ENCODE measurements around the gene AMDHD1. TPM values are rescaled to one million over a fixed set of nuclear protein-coding genes. Genes with fewer than 3 reads are reported as not detected.

Gene AMDHD1
- total and polyA plus RNA-seq, 7 experiments from 2014 or later: 0.32 to 2.4 (median 0.77) TPM

DNA sequence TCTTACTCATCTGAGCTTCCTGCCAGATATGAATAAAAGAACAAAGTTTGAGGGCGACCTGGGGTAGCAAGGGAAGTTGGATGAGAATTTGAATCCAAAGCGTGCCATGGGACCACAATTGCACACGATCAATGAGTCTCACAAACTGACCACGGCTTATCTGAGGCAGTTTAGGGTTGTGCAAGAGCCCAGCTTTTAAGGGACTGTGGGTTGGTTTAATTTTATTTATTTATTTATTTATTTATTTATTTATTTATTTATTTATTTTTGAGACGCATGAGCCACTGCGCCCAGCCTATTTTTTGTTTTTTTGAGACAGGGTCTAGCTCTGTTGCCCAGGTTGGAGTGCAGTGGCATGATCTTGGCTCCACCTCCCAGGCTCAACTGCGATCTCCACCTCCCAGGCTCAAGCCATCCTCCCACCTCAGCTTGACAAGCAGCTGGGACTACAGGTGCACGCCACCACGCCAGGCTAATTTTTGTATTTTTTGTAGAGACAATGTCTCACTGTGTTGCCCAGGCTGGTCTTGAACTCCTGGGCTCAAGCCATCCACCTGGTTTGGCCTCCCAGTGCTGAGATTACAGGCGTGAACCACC lies 1.1 kb downstream of the AMDHD1 start:
- Mint-ChIP-seq H3K4me1 (peaks cover 4 to 12% (median 10%) of the 10 kb centered on the region in 7 donors), H3K27ac (peak overlapping the region in 4 of 9 donors; percentile 15 to 90 (median 87)), H3K9me3 (no peaks in the 10 kb centered on the region), H3K36me3 (no peaks in the 10 kb centered on the region), H3K4me3 (peak overlapping the region; percentile 88 to 99 (median 96)), H3K27me3 (peaks cover 0 to 16% (median 0%) of the 10 kb centered on the region in 5 donors)
- Histone ChIP-seq H3K27ac (ENCODE audit: low read depth, low read length) (no peak overlapping the region), H3K4me1 (ENCODE audit: control insufficient read depth in 2 of 2, insufficient read depth in 2 of 2, low read length in 2 of 2) (peaks cover 6% of the 10 kb centered on the region in 2 donors), H3K27me3 (ENCODE audit: control insufficient read depth in 2 of 2, insufficient read depth in 2 of 2, low read length in 2 of 2) (no peaks in the 10 kb centered on the region), H3K4me3 (ENCODE audit: low read length) (peak overlapping the region; percentile 93), H3K36me3 (ENCODE audit: control insufficient read depth in 2 of 3, insufficient read depth in 3 of 3, low read length in 3 of 3) (peaks cover 0 to 10% (median 0%) of the 10 kb centered on the region in 3 experiments), H3K9me3 (ENCODE audit: control insufficient read depth in 2 of 3, low read length in 3 of 3) (no peaks in the 10 kb centered on the region)
- CTCF ChIA-PET: interaction anchor here (0.9 to 1.6 kb wide), 2 partner anchors 14 to 18 kb away, joined by 3 to 4 read pairs; no protein-coding TSS in a partner anchor
- POLR2A ChIA-PET: interaction anchor here (1.6 to 2.8 kb wide), 4 partner anchors 8 to 471 kb away, joined by 5 to 21 read pairs (median 8); partner anchors contain the start of genes LTA4H and METAP2
- intact Hi-C loops (cut with micrococcal nuclease): loop anchor here (5.0 to 10.0 kb wide), 4 partner anchors 253 to 1482 kb away; partner anchors contain the start of gene NEDD1 (in 1 of the 2)
- ATAC-seq: no peak
- DNase-seq: no peak

DNA sequence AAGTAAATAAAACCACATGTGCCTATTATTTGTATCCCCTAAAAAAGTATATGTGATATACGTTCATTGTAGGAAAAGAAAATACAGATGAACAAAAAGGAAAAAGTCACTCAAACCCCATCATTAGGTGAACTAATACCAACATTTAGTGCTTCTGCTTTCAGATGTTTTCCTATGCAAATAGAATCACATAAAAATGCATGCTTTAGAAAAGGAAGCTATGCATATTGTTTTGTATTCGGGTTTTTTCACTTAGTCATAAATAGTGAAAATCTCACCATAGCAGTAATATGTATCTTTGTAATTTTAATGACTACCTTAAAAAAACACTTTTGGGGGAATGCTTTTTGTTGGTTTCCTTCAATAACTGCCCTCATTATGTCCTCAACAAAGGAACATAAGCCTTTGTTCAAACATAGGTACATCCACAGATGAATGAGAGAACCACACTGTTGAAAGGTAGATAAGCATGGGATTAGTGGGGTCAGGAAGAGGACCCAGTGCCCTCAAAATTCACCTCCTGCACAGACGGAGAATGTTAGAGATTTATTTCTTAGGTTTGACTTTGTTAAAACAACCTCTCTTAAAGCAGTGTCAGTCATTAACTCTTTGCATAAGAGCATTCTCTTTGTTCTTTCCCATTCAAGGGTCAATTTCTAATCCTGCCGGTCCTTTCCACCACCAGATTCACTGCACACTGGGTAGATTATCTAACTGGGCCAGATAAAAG lies 6.5 kb downstream of the AMDHD1 start:
- Histone ChIP-seq H3K4me1 (ENCODE audit: control insufficient read depth in 2 of 2, insufficient read depth in 2 of 2, low read length in 2 of 2) (no peaks in the 10 kb centered on the region), H3K27ac (ENCODE audit: low read depth, low read length) (no peak overlapping the region), H3K36me3 (ENCODE audit: control insufficient read depth in 2 of 3, insufficient read depth in 3 of 3, low read length in 3 of 3) (no peaks in the 10 kb centered on the region), H3K9me3 (ENCODE audit: control insufficient read depth in 2 of 3, low read length in 3 of 3) (no peaks in the 10 kb centered on the region), H3K4me3 (ENCODE audit: low read length) (no peak overlapping the region), H3K27me3 (ENCODE audit: control insufficient read depth in 2 of 2, insufficient read depth in 2 of 2, low read length in 2 of 2) (no peaks in the 10 kb centered on the region)
- no peak overlapping the region for H3K27ac Mint-ChIP-seq
- POLR2A ChIA-PET: no interaction called here
- intact Hi-C loops (cut with micrococcal nuclease): loop anchor here in 1 of 2 donors (10.0 kb wide), 1 partner anchor 555 kb away; no protein-coding TSS in a partner anchor
- H3K9me3 Mint-ChIP-seq: peaks cover 0 to 5% (median 0%) of the 10 kb centered on the region in 11 donors
- H3K4me3 Mint-ChIP-seq: no peak overlapping the region
- ATAC-seq (no peak), DNase-seq (no peak)
- peaks cover 0 to 46% (median 4%) of the 10 kb centered on the region in 5 donors for H3K27me3 Mint-ChIP-seq
- H3K36me3 Mint-ChIP-seq: peaks cover 0 to 4% (median 0%) of the 10 kb centered on the region in 5 donors
- CTCF ChIA-PET: no interaction called here
- peaks cover 0 to 3% (median 0%) of the 10 kb centered on the region in 7 donors for H3K4me1 Mint-ChIP-seq

DNA sequence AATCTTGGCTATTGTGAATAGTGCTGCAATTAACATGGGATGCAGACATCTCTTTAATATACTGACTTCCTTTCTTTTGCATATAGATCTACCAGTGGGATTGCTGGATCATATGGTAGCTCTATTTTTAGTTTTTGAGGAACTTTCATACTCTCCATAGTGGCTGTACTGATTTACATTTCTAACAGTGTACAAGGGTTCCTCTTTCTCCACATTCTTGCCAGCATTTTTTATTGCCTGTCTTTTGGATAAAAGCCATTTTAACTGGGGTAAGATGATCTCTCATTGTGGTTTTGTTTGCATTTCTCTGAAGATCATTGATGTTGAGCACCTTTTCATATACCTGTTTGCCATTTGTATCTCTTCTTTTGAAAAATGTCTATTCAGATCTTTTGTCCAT lies 8.4 kb downstream of the AMDHD1 start:
- Histone ChIP-seq H3K36me3 (ENCODE audit: control insufficient read depth in 2 of 3, insufficient read depth in 3 of 3, low read length in 3 of 3) (no peaks in the 10 kb centered on the region), H3K4me3 (ENCODE audit: low read length) (no peak overlapping the region), H3K4me1 (ENCODE audit: control insufficient read depth in 2 of 2, insufficient read depth in 2 of 2, low read length in 2 of 2) (no peaks in the 10 kb centered on the region), H3K27me3 (ENCODE audit: control insufficient read depth in 2 of 2, insufficient read depth in 2 of 2, low read length in 2 of 2) (no peaks in the 10 kb centered on the region), H3K27ac (ENCODE audit: low read depth, low read length) (no peak overlapping the region), H3K9me3 (ENCODE audit: control insufficient read depth in 2 of 3, low read length in 3 of 3) (no peaks in the 10 kb centered on the region)
- POLR2A ChIA-PET: interaction anchor here (0.7 to 2.0 kb wide), 2 partner anchors 9 kb away, joined by 3 to 21 read pairs; partner anchors contain the start of genes AMDHD1 and CCDC38
- H3K36me3 Mint-ChIP-seq: peaks cover 0 to 6% (median 0%) of the 10 kb centered on the region in 5 donors
- H3K4me1 Mint-ChIP-seq: peaks cover 0 to 3% (median 0%) of the 10 kb centered on the region in 7 donors
- no peak for DNase-seq
- H3K27me3 Mint-ChIP-seq: peaks cover 0 to 35% (median 4%) of the 10 kb centered on the region in 5 donors
- CTCF ChIA-PET: no interaction called here
- H3K9me3 Mint-ChIP-seq: peaks cover 0 to 5% (median 0%) of the 10 kb centered on the region in 11 donors
- intact Hi-C loops (cut with micrococcal nuclease): no loop called here
- H3K27ac Mint-ChIP-seq: no peak overlapping the region
- no peak overlapping the region for H3K4me3 Mint-ChIP-seq
- no peak for ATAC-seq

DNA sequence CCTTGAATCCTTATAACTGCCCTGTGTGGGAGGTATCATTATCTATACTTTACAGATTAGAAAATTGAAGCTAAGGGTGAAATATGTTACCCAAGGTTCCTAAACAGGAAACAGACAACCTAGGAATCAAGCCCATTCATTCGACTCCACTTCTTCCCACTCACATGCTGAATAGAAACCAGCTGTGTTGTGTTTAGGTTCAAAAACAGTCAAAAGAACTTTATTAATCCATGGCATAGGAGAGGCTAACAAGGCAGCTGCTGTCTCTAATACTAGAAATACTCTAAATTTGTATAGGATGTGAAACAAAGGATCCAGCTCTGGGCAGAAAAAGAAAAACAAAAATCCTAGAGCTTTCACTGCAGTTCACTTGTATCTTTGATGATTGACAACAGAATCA lies 9.9 kb downstream of the AMDHD1 start:
- H3K9me3 ChIP-seq (ENCODE audit: control insufficient read depth in 2 of 3, low read length in 3 of 3): no peaks in the 10 kb centered on the region
- H3K4me1 ChIP-seq (ENCODE audit: control insufficient read depth in 2 of 2, insufficient read depth in 2 of 2, low read length in 2 of 2): no peaks in the 10 kb centered on the region
- H3K27ac ChIP-seq (ENCODE audit: low read depth, low read length): no peak overlapping the region
- no peak for ATAC-seq
- H3K9me3 Mint-ChIP-seq: peaks cover 0 to 5% (median 0%) of the 10 kb centered on the region in 11 donors
- H3K36me3 ChIP-seq (ENCODE audit: control insufficient read depth in 2 of 3, insufficient read depth in 3 of 3, low read length in 3 of 3): no peaks in the 10 kb centered on the region
- no peak overlapping the region for H3K27ac Mint-ChIP-seq
- peaks cover 0 to 35% (median 4%) of the 10 kb centered on the region in 5 donors for H3K27me3 Mint-ChIP-seq
- no peak overlapping the region for H3K4me3 Mint-ChIP-seq
- CTCF ChIA-PET: no interaction called here
- intact Hi-C loops (cut with micrococcal nuclease): loop anchor here in 1 of 2 donors (2.0 kb wide), 1 partner anchor 34 kb away; no protein-coding TSS in a partner anchor
- H3K4me1 Mint-ChIP-seq: peaks cover 0 to 3% (median 0%) of the 10 kb centered on the region in 7 donors
- DNase-seq: no peak
- H3K36me3 Mint-ChIP-seq: peaks cover 0 to 9% (median 0%) of the 10 kb centered on the region in 5 donors
- H3K4me3 ChIP-seq (ENCODE audit: low read length): no peak overlapping the region
- H3K27me3 ChIP-seq (ENCODE audit: control insufficient read depth in 2 of 2, insufficient read depth in 2 of 2, low read length in 2 of 2): no peaks in the 10 kb centered on the region
- POLR2A ChIA-PET: interaction anchor here (2.0 kb wide), 1 partner anchor 10 kb away, joined by 21 read pairs; the partner anchor contains the start of genes AMDHD1 and CCDC38

DNA sequence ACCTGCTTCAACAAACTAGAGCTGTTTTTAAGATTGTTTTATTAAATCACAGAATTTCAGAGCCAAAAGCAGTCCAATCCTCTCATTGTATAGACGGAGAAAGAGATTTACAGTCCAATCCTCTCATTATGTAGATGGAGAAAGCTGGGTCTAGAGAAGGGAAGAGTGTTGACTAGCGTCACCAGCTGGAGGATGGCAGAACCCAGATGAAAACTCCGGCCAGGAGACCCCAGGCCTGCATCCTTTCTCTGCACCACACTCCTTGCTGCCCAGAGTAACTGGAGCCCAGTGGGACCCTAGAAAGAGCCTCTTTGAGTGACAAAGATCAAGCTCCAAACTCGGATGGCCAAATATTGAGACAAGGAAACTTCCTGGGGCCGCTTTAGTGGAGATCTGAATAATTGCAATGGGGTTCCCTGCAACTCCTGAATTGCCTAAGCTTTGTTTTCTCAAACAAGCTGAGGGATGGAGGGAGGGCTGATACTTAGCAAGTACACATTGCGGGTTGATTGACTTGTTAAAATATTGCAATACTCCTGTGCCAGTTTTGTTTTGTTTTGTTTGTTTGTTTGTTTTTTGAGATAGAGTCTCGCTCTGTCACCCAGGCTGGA lies 12.5 kb downstream of the AMDHD1 start:
- Histone ChIP-seq H3K4me3 (ENCODE audit: low read length) (no peak overlapping the region), H3K27me3 (ENCODE audit: control insufficient read depth in 2 of 2, insufficient read depth in 2 of 2, low read length in 2 of 2) (no peaks in the 10 kb centered on the region), H3K9me3 (ENCODE audit: control insufficient read depth in 2 of 3, low read length in 3 of 3) (no peaks in the 10 kb centered on the region), H3K4me1 (ENCODE audit: control insufficient read depth in 2 of 2, insufficient read depth in 2 of 2, low read length in 2 of 2) (no peaks in the 10 kb centered on the region), H3K36me3 (ENCODE audit: control insufficient read depth in 2 of 3, insufficient read depth in 3 of 3, low read length in 3 of 3) (no peaks in the 10 kb centered on the region), H3K27ac (ENCODE audit: low read depth, low read length) (no peak overlapping the region)
- no peak overlapping the region for H3K4me3 Mint-ChIP-seq
- CTCF ChIA-PET: interaction anchor here (0.6 to 1.3 kb wide), 3 partner anchors 22 to 46 kb away, joined by 3 to 4 read pairs (median 3); no protein-coding TSS in a partner anchor
- DNase-seq: no peak
- peaks cover 0 to 9% (median 0%) of the 10 kb centered on the region in 5 donors for H3K36me3 Mint-ChIP-seq
- no peak for ATAC-seq
- H3K27ac Mint-ChIP-seq: no peak overlapping the region
- POLR2A ChIA-PET: interaction anchor here (1.2 kb wide), 1 partner anchor 13 kb away, joined by 6 read pairs; the partner anchor contains the start of genes AMDHD1 and CCDC38
- intact Hi-C loops (cut with micrococcal nuclease): no loop called here
- H3K27me3 Mint-ChIP-seq: peaks cover 0 to 24% (median 0%) of the 10 kb centered on the region in 5 donors
- H3K9me3 Mint-ChIP-seq: peaks cover 0 to 5% (median 0%) of the 10 kb centered on the region in 11 donors
- peaks cover 0 to 3% (median 0%) of the 10 kb centered on the region in 7 donors for H3K4me1 Mint-ChIP-seq

DNA sequence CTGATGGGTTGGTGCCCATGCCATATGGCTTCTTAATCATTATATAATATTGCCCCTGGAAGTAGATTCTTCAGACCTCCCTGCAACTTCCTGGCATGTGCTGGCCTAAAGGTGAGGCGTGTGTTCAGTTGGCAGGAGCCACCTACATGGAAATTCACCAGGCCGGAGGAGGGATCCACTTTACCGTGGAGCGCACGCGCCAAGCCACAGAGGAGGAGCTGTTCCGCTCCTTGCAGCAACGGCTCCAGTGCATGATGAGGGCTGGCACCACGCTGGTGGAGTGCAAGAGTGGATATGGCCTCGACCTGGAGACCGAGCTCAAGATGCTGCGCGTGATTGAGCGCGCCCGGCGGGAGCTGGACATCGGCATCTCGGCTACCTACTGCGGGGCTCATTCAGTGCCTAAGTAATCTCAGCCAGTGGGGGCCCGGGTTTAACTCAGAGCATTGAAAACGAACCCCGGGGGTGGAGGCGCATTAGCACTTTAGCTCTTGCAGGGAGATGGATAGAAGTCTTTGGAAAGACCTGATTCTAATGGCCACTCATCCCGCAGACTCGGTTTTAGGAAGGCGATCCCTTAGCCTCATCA lies 13.5 kb downstream of the AMDHD1 start:
- no peaks in the 10 kb centered on the region for H3K4me1 Mint-ChIP-seq
- Histone ChIP-seq H3K27ac (ENCODE audit: low read depth, low read length) (no peak overlapping the region), H3K27me3 (ENCODE audit: control insufficient read depth in 2 of 2, insufficient read depth in 2 of 2, low read length in 2 of 2) (no peaks in the 10 kb centered on the region), H3K36me3 (ENCODE audit: control insufficient read depth in 2 of 3, insufficient read depth in 3 of 3, low read length in 3 of 3) (no peaks in the 10 kb centered on the region), H3K4me3 (ENCODE audit: low read length) (no peak overlapping the region), H3K9me3 (ENCODE audit: control insufficient read depth in 2 of 3, low read length in 3 of 3) (no peaks in the 10 kb centered on the region), H3K4me1 (ENCODE audit: control insufficient read depth in 2 of 2, insufficient read depth in 2 of 2, low read length in 2 of 2) (no peaks in the 10 kb centered on the region)
- no peaks in the 10 kb centered on the region for H3K9me3 Mint-ChIP-seq
- H3K27ac Mint-ChIP-seq: no peak overlapping the region
- no peak for ATAC-seq
- POLR2A ChIA-PET: no interaction called here
- H3K27me3 Mint-ChIP-seq: peaks cover 0 to 16% (median 0%) of the 10 kb centered on the region in 5 donors
- intact Hi-C loops (cut with micrococcal nuclease): no loop called here
- CTCF ChIA-PET: interaction anchor here (0.7 kb wide), 1 partner anchor 38 kb away, joined by 4 read pairs; no protein-coding TSS in a partner anchor
- no peak for DNase-seq
- H3K4me3 Mint-ChIP-seq: no peak overlapping the region
- peaks cover 0 to 13% (median 0%) of the 10 kb centered on the region in 5 donors for H3K36me3 Mint-ChIP-seq
